ENCODE data around the gene SLC11A1.

DNA sequence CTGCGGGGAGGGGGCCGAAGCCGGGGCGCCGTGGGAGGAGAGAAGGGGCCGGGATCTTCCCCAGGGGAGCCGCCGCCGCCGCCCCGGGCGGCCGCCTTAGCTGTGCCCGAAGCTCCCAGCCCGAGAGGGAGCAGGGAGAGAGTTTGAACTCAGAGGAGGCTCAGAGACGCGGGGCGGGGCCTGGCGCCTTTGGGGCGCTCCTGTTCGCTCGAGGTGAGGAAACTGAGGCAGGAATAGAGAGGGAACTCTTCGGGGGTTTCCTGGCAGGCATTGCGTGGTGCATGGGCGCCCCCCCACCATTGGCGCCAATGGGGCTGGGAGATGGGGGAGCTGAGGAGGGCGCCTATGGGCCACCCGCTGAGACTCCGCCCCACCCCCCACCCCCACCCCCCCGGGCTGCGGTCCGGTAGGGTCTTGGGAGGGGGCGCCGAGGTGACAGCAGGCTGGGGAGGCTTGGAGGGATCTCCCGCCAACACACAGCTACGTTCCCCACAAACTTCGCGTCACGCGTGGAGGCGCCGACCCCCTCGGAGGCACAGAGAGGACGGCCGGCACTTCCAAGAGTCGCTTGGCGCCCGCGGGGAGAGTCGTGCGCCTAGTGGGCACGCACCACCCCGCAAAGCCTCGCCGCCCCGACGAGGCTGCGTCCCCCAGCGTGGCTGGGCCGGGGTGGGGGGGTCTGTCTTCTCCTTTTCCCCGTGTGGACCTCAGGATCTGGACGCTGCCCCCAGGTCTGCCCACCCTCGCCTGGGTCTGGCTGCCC lies 18.3 kb downstream of the SLC11A1 start:
- TF ChIP-seq, protein P1, sequence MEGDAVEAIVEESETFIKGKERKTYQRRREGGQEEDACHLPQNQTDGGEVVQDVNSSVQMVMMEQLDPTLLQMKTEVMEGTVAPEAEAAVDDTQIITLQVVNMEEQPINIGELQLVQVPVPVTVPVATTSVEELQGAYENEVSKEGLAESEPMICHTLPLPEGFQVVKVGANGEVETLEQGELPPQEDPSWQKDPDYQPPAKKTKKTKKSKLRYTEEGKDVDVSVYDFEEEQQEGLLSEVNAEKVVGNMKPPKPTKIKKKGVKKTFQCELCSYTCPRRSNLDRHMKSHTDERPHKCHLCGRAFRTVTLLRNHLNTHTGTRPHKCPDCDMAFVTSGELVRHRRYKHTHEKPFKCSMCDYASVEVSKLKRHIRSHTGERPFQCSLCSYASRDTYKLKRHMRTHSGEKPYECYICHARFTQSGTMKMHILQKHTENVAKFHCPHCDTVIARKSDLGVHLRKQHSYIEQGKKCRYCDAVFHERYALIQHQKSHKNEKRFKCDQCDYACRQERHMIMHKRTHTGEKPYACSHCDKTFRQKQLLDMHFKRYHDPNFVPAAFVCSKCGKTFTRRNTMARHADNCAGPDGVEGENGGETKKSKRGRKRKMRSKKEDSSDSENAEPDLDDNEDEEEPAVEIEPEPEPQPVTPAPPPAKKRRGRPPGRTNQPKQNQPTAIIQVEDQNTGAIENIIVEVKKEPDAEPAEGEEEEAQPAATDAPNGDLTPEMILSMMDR (conservative IDR thresholded peaks at IDR 0.05; ENCODE audit: low read depth in 2 of 2): no peak
- TF ChIP-seq POLR2AphosphoS5 (IDR thresholded peaks at IDR 0.05; ENCODE audit: low read depth) (0 out of 2 replicates have a peak, but pooled peaks have one; percentile 28), CREB1 (CRISPR knock-in tag; IDR thresholded peaks at IDR 0.05; ENCODE audit: low read depth) (no peak), EZH2 (IDR thresholded peaks at IDR 0.05; ENCODE audit: low read depth, unreplicated experiment) (no peak), JUNB (IDR thresholded peaks at IDR 0.05; ENCODE audit: unreplicated experiment) (no peak), ZNF114 (CRISPR knock-in tag; IDR thresholded peaks at IDR 0.05) (no peak), NANOG (IDR thresholded peaks at IDR 0.05; ENCODE audit: borderline replicate concordance) (no peak), STAT1 (IDR thresholded peaks at IDR 0.05; ENCODE audit: unreplicated experiment) (no peak), EZH2phosphoT487 (IDR thresholded peaks at IDR 0.05; ENCODE audit: unreplicated experiment) (no peak), ZNF331 (CRISPR knock-in tag; IDR thresholded peaks at IDR 0.05; ENCODE audit: low read depth) (no peak)
- TF ChIP-seq, protein P2, sequence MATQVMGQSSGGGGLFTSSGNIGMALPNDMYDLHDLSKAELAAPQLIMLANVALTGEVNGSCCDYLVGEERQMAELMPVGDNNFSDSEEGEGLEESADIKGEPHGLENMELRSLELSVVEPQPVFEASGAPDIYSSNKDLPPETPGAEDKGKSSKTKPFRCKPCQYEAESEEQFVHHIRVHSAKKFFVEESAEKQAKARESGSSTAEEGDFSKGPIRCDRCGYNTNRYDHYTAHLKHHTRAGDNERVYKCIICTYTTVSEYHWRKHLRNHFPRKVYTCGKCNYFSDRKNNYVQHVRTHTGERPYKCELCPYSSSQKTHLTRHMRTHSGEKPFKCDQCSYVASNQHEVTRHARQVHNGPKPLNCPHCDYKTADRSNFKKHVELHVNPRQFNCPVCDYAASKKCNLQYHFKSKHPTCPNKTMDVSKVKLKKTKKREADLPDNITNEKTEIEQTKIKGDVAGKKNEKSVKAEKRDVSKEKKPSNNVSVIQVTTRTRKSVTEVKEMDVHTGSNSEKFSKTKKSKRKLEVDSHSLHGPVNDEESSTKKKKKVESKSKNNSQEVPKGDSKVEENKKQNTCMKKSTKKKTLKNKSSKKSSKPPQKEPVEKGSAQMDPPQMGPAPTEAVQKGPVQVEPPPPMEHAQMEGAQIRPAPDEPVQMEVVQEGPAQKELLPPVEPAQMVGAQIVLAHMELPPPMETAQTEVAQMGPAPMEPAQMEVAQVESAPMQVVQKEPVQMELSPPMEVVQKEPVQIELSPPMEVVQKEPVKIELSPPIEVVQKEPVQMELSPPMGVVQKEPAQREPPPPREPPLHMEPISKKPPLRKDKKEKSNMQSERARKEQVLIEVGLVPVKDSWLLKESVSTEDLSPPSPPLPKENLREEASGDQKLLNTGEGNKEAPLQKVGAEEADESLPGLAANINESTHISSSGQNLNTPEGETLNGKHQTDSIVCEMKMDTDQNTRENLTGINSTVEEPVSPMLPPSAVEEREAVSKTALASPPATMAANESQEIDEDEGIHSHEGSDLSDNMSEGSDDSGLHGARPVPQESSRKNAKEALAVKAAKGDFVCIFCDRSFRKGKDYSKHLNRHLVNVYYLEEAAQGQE (IDR thresholded peaks at IDR 0.05; ENCODE audit: unreplicated experiment): no peak
- TF ChIP-seq, protein P3, sequence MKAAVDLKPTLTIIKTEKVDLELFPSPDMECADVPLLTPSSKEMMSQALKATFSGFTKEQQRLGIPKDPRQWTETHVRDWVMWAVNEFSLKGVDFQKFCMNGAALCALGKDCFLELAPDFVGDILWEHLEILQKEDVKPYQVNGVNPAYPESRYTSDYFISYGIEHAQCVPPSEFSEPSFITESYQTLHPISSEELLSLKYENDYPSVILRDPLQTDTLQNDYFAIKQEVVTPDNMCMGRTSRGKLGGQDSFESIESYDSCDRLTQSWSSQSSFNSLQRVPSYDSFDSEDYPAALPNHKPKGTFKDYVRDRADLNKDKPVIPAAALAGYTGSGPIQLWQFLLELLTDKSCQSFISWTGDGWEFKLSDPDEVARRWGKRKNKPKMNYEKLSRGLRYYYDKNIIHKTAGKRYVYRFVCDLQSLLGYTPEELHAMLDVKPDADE (IDR thresholded peaks at IDR 0.05): no peak
- TF ChIP-seq, protein P4, sequence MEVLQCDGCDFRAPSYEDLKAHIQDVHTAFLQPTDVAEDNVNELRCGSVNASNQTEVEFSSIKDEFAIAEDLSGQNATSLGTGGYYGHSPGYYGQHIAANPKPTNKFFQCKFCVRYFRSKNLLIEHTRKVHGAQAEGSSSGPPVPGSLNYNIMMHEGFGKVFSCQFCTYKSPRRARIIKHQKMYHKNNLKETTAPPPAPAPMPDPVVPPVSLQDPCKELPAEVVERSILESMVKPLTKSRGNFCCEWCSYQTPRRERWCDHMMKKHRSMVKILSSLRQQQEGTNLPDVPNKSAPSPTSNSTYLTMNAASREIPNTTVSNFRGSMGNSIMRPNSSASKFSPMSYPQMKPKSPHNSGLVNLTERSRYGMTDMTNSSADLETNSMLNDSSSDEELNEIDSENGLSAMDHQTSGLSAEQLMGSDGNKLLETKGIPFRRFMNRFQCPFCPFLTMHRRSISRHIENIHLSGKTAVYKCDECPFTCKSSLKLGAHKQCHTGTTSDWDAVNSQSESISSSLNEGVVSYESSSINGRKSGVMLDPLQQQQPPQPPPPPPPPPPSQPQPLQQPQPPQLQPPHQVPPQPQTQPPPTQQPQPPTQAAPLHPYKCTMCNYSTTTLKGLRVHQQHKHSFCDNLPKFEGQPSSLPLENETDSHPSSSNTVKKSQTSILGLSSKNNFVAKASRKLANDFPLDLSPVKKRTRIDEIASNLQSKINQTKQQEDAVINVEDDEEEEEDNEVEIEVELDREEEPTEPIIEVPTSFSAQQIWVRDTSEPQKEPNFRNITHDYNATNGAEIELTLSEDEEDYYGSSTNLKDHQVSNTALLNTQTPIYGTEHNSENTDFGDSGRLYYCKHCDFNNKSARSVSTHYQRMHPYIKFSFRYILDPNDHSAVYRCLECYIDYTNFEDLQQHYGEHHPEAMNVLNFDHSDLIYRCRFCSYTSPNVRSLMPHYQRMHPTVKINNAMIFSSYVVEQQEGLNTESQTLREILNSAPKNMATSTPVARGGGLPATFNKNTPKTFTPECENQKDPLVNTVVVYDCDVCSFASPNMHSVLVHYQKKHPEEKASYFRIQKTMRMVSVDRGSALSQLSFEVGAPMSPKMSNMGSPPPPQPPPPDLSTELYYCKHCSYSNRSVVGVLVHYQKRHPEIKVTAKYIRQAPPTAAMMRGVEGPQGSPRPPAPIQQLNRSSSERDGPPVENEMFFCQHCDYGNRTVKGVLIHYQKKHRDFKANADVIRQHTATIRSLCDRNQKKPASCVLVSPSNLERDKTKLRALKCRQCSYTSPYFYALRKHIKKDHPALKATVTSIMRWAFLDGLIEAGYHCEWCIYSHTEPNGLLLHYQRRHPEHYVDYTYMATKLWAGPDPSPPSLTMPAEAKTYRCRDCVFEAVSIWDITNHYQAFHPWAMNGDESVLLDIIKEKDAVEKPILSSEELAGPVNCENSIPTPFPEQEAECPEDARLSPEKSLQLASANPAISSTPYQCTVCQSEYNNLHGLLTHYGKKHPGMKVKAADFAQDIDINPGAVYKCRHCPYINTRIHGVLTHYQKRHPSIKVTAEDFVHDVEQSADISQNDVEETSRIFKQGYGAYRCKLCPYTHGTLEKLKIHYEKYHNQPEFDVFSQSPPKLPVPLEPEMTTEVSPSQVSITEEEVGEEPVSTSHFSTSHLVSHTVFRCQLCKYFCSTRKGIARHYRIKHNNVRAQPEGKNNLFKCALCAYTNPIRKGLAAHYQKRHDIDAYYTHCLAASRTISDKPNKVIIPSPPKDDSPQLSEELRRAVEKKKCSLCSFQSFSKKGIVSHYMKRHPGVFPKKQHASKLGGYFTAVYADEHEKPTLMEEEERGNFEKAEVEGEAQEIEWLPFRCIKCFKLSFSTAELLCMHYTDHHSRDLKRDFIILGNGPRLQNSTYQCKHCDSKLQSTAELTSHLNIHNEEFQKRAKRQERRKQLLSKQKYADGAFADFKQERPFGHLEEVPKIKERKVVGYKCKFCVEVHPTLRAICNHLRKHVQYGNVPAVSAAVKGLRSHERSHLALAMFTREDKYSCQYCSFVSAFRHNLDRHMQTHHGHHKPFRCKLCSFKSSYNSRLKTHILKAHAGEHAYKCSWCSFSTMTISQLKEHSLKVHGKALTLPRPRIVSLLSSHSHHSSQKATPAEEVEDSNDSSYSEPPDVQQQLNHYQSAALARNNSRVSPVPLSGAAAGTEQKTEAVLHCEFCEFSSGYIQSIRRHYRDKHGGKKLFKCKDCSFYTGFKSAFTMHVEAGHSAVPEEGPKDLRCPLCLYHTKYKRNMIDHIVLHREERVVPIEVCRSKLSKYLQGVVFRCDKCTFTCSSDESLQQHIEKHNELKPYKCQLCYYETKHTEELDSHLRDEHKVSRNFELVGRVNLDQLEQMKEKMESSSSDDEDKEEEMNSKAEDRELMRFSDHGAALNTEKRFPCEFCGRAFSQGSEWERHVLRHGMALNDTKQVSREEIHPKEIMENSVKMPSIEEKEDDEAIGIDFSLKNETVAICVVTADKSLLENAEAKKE (CRISPR knock-in tag; IDR thresholded peaks at IDR 0.05): no peak

Measured in GM23338 (cell line).